HG03354 (cell line): ENCODE results near the gene SPDYA.
A peak's percentile ranks its signal among the peaks of the same experiment; 100 is the strongest.
"Not testable (repeated sequence)": the region's sequence is repeated elsewhere in the genome, so short reads cannot be mapped to it uniquely, and the experiment has no call there.

Experiments
- ATAC-seq: cut with Tn5 transposase; IDR thresholded peaks from one replicate; pipeline ENCODE4 v1.9.1; 2021; ENCODE audit warnings: mild to moderate bottlenecking; ENCODE audit not compliant: unreplicated experiment, poor library complexity, severe bottlenecking

The SPDYA gene

DNA sequence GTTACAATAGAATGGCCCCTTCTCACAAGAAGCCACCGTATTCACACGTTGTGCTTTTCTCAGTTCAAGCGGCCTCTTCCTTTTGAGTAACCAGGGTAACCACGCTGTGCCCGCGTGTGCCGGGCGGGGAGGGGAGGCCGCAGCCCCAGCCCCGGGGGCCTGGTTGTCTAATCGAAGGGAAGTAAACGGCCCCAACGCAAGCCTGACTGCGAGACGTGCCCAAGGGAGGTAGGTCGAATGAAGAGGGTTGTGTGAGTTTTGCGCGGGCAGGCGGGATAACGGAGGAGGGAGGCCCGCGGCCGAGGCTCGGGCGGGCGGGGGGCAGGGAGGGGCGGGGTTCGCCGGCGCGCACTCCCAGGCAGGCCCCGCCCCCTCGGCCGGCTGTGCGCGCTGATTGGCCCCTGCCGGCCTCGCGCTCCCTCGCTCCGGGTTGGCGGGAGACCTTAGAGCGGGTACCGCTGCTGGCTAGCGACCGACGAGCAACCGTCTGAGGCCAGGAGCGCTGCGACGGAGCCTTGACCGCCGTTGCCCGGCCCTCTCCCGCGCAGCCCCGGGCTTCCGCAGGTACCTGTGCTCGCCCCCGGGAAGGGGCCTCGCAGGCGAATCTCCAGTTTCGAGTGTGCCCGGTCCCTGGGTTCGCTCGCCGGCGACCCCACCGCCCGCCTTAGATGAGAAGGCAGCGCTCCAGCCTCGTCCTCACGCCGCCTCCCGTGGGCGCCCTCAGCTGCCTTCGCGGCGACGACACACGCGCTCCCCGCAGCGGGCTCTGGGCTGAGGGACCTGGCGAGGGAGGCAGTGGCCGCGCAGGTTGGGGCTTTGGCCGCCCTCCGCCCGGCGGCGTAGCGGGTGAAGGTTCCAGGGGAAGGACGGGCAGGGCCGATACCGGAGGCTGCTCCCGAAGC lies at the start of gene SPDYA:
TSS of gene SPDYA (plus strand) at position 451 of the 902 bp plus-strand sequence. CDS start 5,181 bp downstream, outside the sequence.
- peak; percentile 85 for ATAC-seq

DNA sequence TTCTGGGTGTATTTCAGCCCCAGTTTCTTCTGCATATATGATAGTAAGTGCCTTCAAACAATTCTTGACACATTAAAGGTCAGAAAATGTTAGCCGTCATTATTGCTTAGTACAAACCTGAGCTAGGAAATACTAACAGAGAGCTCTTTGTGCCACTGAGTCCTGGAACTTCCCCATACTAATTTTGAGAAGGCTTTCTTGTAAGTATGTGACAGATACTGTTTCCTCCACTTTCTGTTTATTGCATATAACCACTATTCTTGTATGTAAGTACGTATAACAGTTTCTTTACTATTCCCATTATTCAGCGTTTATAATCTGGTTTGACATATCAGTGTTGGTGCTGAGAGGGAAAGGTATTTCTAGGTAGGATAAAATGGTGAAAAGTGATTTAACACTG lies 49.2 kb upstream of the SPDYA start:
- no peak for ATAC-seq

DNA sequence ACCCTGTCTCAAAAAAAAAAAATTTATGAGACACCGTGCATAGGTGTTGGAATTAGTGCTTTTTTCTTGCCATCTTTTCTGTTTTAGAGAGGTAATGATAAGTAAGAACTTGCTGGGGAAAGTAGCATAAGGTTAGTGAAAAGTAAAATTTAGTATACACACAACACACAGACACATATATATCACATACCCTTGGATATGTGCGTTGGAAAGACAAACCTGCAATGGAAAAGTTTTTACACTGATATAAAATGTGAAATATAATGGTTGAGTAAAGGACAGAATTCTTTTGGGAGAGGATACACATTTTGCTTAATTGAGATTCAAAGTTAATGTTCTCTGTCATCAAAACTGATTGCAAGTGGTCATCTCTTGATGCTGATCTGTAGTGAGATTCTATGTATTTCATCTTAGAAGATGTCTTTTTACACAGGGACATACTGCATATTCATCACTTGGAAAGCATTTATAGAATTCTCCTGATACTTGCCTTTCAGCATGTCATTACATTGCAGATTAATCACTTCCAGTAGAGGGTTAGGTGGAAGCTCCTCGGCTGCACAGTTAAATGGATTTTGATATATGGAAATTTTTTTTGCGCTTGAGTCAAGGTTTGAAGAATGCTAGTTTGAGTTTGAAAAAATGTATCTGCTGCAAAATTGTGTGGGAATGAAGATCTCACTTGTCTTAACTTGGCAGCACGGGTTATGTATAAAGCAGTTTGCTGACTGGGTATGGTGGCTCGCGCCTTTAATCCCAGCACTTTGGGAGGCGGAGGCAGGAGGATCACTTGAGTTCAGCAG lies 45.5 kb upstream of the SPDYA start:
- ATAC-seq, result no peak

DNA sequence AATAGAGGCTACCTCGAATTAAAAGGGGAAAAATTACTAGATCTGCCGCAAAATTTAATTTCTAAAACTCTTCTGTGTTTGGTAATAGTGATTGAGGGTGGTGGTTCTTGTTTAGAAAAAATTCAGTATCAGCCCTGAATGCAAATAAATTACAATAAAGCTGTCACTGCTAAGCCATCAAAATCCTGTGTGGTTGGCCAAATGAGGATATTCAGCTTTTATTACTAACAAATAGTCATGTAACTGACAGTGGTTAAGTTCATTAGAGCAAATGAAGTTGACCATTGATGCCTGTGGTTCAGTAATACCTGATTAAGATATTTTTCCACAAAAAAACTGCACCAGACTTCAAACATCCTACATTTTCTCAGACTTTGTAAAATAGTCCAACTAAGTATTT lies 44.6 kb upstream of the SPDYA start:
- ATAC-seq, result no peak

DNA sequence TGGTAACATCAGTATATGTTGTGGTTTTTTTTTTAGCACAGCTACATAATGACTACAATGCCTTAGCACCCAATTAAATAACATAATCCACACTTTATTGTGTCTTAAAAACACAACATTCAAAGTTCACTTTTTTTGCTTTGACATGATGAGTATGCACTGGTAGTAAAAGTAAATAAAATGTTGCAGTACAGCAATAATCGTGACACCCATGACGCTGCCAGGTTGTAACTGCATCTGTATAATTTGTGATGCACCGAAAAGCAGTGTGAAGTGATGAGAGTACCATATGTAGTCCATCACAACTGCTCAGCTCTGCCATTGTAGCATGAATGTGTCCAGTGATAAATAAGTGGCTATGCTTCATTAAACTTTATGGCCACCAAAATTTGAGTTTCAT lies 43.3 kb upstream of the SPDYA start:
- ATAC-seq, result no peak

DNA sequence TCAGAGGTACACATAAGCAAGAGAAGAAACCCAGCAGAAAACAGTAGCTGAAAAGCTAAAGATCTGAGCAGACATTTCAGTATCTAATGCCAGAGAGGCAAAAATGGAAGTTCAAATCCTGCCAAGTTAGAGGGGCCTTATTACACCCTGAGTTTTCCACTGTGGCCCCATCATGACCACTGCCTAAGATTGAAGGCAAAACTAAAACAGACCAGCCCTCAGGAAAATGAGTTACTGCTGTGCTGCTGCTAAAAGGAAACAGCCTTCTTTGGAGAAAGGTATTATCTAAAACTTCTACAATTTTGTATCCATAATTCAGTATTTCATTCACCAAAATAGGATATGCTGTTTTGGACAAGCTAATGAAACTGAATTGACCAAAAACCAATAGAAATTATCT lies 42.2 kb upstream of the SPDYA start:
- ATAC-seq, result no peak

DNA sequence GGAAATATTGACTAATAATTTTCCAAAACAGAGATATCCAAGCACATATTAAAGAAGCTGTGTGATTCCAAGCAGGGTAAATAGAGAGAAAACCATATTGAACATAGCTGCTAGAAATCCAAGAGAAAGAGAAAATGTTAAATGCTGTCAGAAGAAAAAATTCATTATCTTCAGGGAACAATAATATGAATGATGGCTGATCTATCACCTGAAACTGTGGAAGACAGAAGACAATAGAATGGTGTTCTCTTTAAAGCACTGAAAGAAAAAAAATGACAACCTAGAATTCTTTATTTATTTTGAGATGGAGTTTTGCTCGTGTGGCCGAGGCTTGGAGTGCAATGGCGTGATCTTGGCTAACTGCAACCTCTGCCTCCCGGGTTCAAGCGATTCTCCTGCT lies 41.7 kb upstream of the SPDYA start:
- ATAC-seq, result no peak

DNA sequence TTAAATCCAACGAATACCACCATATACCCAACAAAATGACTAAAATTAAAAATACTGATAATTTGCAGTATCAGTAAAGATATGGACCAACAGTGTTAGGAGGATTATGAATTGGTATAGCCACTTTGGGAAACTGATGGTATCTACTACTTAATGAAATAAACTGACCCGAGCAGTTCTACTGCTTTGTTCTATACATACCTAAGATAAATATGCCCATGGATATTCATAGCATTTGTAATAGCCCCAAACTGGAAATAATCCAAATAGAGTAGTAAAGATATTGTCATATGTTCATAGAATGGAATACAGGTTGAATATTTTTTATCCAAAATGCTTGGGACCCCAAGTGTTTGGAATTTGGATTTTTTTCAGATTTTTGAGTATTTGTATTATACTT lies 38.3 kb upstream of the SPDYA start:
- no peak for ATAC-seq

DNA sequence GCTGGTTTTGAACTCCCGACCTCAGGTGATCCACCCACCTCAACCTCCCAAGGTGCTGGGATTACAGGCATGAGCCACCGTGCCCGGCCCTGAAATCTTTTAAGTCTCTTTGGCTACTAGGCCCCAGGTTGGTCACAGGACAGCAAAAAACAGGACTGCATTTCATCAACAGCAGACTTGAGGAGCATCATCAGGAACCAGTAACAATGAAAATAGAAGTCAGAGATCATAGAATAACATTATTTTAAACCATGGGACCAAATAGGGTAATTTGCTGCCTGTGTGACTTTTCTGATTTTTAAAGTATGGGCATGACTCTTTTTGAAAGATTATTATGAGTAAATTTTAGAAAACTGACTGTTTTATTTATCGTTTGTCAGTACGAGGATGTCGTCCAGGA lies 34.2 kb upstream of the SPDYA start:
- no peak for ATAC-seq

DNA sequence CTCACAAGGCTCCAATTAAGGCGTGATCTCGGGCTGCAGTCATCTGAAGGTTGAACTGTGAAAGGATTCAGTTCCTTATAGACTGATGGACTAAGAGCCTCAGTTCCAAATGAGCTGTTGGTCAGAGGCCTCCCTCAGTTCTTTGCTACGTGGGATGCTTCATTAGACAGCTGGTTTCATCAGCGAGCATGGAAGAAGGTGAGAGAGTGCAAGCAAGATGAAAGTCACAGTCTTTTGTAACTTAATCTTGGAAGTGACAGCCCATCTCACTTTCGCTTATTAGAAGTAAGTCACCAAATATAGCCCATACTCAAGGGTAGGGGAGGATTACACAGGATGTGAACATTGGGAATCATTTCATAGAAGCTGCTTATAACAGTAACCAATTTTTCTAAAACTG lies 32.2 kb upstream of the SPDYA start:
- no peak for ATAC-seq

DNA sequence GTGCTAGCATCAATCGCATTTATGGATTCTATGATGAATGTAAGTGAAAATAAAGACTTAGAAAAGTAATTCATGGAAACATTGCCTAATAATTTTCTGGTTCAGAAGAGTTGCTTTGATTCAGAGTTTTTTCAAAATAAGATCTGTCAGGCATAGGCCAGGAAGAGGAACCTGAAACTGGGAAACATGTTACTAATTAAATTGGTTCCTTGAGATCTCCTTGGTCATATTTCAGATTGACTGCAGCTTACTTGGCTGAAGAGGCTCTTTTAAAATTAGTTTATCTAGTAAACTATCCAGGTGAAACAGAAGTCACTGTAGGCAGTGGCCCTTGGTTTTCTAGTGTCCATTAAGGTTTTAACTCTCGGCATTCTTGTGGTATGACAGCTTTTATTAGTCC lies 31.6 kb upstream of the SPDYA start:
- no peak for ATAC-seq

DNA sequence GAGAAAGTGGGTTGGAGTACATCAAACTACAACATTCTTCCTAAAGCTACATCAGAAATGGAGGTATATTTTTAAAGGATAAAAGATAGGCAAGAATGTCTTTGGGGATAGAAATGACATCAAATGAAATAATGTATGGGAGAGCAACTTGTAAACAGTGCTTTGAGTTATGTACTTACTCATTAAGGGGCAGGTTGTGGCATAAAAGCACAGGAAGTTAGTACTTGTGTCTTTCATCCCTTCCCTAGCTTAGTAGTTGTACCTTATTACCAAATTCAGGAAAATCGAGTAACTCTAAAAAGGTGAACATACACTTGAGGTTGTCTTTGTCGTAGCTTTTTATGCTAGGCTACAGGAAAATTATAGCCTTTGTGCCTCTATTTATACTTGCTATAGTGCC lies 30.1 kb upstream of the SPDYA start:
- no peak for ATAC-seq

DNA sequence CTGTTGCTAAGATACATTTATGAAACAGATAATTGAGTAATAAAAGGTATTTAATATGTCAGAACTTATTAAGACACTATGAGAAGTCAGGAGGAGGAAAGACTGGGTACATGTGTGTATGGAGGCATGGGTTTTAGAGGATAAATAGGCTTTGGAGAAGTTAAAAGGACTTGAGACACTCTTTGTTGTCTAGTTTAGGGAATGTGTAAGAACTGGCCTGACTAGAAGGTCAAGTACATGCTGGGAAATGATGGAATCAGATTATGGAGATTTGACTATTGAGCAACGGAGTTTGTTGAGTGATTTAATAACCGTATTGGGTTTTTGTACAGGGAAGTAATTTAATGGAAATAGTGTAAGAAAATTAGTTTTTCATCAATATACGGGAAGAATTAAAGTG lies 28.2 kb upstream of the SPDYA start:
- no peak for ATAC-seq

DNA sequence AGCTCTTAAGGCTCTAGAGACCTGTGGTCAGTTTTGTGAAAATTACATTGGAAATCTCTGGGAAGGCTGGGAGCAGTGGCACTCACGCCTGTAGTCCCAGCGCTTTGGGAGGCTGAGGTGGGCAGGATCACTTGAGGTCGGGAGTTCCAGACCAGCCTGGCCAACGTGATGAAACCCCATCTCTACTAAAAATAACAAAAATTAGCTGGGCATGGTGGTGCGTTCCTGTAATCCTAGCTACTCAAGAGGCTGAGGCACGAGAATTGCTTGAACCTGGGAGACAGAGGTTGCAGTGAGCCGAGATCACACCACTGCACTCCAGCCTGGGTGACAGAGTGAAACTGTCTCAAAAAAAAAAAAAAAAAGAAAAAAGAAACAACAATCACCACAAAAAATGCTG lies 26.1 kb upstream of the SPDYA start:
- ATAC-seq, result not testable (repeated sequence)

DNA sequence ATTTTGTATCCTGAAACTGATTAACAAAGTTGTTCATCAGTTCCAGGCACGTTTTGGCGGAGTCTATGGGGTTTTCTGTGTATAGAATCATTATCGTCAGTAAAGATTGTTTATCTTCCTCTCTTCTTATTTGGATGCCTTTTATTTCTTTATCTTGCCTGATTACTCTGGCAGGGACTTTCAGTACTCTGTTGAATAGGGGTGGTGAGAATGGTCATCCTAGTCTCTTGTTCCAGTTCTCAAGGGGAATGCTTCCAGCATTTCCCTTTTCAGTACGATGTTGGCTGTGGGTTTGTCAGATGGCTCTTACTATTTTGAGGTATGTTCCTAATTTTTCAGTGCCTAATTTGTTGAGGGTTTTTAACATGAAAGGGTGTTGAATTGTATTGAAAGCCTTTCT lies 14.0 kb upstream of the SPDYA start:
- no peak for ATAC-seq

DNA sequence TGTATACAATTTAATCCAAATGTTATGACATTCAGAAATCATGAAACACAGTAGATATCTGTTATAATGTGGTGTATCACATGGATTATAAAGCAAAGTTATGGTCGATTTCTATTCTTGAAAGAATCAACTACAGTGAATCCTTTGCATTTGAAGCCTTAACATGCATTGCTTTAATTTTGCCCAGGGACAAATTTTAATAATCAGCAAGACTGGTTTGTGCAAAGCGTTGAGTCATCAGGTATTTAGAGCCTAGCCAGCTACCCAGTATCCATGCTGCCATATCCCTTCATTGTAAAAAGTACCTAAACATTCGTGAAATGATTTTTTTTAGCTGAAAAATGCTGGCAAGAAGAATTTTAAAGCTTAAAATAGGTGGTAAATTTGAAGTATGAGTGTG lies 8.9 kb upstream of the SPDYA start:
- ATAC-seq, result no peak

DNA sequence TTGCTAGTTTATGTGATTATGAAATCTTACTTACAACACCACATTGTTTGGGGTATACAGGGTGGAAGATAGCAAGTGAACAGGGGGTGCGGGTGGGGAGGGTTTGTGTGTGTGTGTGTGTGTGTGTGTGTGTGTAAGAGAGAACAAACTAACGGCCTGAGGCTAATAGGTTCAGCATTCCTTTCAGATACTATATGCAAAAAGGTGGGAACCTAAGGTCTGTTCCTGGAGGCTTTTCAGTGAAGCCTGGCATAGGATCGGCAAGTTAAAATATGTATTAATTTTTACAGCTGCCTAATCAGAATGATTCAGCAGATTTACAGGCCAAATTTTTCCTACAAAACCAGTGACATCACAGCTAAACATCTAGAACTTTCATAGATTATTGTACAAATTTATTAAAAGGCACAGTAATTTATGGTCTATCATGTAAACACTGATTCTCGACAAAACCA lies 7.6 kb upstream of the SPDYA start:
- ATAC-seq, result no peak

DNA sequence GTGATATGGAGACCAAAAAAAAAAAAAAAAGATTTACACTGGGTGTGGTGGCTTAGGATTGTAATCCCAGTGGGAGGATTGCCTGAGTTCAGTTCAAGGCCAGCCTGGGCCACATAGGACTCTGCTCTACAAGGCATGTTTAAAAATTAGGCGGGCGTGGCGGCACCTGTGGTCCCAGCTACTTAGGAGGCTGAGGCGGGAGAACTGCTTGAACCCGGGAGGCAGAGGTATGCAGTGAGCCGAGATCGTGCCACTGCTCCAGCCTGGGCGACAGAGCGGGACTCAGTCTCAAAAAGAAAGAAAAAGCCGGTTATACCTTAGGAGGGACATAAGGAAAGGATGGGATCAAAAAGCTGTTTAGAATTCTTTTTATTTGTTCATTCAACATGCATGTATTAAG lies 707 bp upstream of the SPDYA start:
- ATAC-seq, result no peak

DNA sequence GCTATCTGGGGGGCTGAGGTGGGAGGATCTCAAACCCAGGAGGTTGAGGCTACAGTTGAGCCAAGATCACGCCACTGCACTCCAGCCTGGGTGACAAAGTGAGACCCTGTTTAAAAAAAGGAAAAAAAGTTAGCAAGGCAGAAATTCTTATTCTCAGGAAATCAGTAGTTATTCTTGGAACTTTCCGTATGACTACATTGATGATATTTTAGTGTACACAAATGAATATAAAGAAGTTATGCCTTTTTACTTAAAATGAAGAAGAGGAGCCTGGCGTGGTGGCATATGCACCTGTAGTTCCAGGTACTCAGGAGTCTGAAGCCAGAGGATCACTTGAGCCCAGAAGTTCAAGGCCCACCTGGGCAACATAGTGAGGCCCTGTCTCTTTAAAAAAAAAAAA lies 7.4 kb downstream of the SPDYA start:
- ATAC-seq, result no peak

DNA sequence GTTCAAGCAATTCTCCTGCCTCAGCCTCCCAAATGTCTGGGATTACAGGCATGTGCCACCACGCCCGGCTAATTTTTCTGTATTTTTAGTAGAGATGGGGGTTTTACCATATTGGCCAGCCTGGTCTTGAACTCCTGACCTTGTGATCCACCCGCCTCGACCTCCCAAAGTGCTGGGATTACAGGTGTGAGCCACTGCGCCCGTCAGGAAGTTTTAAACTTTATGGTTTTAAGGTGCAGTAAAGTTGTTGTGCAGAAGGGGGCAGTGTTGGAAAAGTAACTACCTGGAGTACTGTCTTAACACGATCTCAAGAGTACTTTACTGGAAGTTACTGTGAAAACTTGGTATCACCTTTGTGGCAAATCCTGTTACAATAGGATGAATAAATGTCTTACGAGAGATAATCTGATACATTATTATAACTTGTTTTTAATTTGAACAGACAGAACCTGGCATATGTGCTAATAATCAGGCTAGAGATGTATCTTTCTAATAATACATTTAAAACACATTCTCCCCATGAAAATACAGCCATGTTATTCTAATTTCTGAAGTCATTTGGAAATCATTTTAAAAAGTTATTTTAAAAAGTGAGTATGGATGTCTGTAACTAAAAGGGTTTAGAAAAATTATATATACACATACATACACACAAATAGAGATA lies 10.8 kb downstream of the SPDYA start:
- no peak for ATAC-seq
